Loucy (cell line): ENCODE results near the gene MRPL34.

ENCODE experiments used
- EZH2phosphoT487 ChIP-seq: fragments of 200-600 bp; IDR thresholded peaks from 2 replicates; pipeline ENCODE4 v1.6.1; 2018; ENCODE audit warnings: antibody characterized with exemption, mild to moderate bottlenecking, moderate library complexity, borderline replicate concordance
- TF ChIP-seq, protein P1 (sequence below): fragments of 200-600 bp; sonication (generic); conservative IDR thresholded peaks from 2 replicates; pipeline ENCODE4 v1.5.1; 2014; ENCODE audit warnings: mild to moderate bottlenecking, antibody characterized with exemption, low read length

GRCh38 chr19:17337675-17338432 is 32.2 kb downstream of the MRPL34 start:
- TF ChIP-seq, protein P1, sequence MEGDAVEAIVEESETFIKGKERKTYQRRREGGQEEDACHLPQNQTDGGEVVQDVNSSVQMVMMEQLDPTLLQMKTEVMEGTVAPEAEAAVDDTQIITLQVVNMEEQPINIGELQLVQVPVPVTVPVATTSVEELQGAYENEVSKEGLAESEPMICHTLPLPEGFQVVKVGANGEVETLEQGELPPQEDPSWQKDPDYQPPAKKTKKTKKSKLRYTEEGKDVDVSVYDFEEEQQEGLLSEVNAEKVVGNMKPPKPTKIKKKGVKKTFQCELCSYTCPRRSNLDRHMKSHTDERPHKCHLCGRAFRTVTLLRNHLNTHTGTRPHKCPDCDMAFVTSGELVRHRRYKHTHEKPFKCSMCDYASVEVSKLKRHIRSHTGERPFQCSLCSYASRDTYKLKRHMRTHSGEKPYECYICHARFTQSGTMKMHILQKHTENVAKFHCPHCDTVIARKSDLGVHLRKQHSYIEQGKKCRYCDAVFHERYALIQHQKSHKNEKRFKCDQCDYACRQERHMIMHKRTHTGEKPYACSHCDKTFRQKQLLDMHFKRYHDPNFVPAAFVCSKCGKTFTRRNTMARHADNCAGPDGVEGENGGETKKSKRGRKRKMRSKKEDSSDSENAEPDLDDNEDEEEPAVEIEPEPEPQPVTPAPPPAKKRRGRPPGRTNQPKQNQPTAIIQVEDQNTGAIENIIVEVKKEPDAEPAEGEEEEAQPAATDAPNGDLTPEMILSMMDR: no peak
- no peak for TF ChIP-seq EZH2phosphoT487
